ENCODE results near the gene MARCKS.

The MARCKS gene

GRCh38 chr6:113856625-113857555 is at the start of gene MARCKS:
Gene MARCKS, plus strand, starts transcription at chr6:113857345. Its CDS starts 401 bp downstream, at chr6:113857746.
- peak; percentile 93 for DNase-seq

GRCh38 chr6:113809826-113810225 is 47.3 kb upstream of the MARCKS start:
- DNase-seq = no peak

GRCh38 chr6:113813142-113813541 is 44.0 kb upstream of the MARCKS start:
- no peak for DNase-seq

- DNase-seq = no peak
Observed at GRCh38 chr6:113818578-113818977, 38.6 kb upstream of the MARCKS start.

- DNase-seq = peak; percentile 24
Observed at GRCh38 chr6:113819169-113819830, 37.8 kb upstream of the MARCKS start.

- DNase-seq = no peak
Observed at GRCh38 chr6:113820761-113821160, 36.4 kb upstream of the MARCKS start.

GRCh38 chr6:113821445-113821844 is 35.7 kb upstream of the MARCKS start:
- no peak for DNase-seq

GRCh38 chr6:113823916-113824315 is 33.2 kb upstream of the MARCKS start:
- DNase-seq = no peak

- no peak for DNase-seq
Observed at GRCh38 chr6:113824411-113824810, 32.7 kb upstream of the MARCKS start.

- no peak for DNase-seq
Observed at GRCh38 chr6:113824866-113825265, 32.3 kb upstream of the MARCKS start.

GRCh38 chr6:113825781-113826180 is 31.4 kb upstream of the MARCKS start:
- no peak for DNase-seq

GRCh38 chr6:113828984-113829695 is 28.0 kb upstream of the MARCKS start:
- DNase-seq = no peak

- DNase-seq = no peak
Observed at GRCh38 chr6:113829696-113830045, 27.5 kb upstream of the MARCKS start.

- no peak for DNase-seq
Observed at GRCh38 chr6:113830140-113830539, 27.0 kb upstream of the MARCKS start.

GRCh38 chr6:113833537-113833936 is 23.6 kb upstream of the MARCKS start:
- no peak for DNase-seq

- DNase-seq = no peak
Observed at GRCh38 chr6:113837170-113837569, 20.0 kb upstream of the MARCKS start.

GRCh38 chr6:113842165-113842564 is 15.0 kb upstream of the MARCKS start:
- no peak for DNase-seq

- no peak for DNase-seq
Observed at GRCh38 chr6:113843500-113844073, 13.6 kb upstream of the MARCKS start.

- no peak for DNase-seq
Observed at GRCh38 chr6:113846577-113846976, 10.6 kb upstream of the MARCKS start.

GRCh38 chr6:113847447-113847846 is 9.7 kb upstream of the MARCKS start:
- DNase-seq = no peak

- DNase-seq = no peak
Observed at GRCh38 chr6:113848280-113848679, 8.9 kb upstream of the MARCKS start.

GRCh38 chr6:113848811-113849210 is 8.3 kb upstream of the MARCKS start:
- no peak for DNase-seq

GRCh38 chr6:113853252-113853651 is 3.9 kb upstream of the MARCKS start:
- no peak for DNase-seq
